ENCODE results near the gene MED13L. TPM values are rescaled to one million over a fixed set of nuclear protein-coding genes. Genes with fewer than 3 reads are reported as not detected.

Gene MED13L
- total RNA-seq, 5 donors from 2014 or later (not counting 1 experiment from before 2014, with no cell fraction given): 126 to 216 (median 133) TPM

DNA sequence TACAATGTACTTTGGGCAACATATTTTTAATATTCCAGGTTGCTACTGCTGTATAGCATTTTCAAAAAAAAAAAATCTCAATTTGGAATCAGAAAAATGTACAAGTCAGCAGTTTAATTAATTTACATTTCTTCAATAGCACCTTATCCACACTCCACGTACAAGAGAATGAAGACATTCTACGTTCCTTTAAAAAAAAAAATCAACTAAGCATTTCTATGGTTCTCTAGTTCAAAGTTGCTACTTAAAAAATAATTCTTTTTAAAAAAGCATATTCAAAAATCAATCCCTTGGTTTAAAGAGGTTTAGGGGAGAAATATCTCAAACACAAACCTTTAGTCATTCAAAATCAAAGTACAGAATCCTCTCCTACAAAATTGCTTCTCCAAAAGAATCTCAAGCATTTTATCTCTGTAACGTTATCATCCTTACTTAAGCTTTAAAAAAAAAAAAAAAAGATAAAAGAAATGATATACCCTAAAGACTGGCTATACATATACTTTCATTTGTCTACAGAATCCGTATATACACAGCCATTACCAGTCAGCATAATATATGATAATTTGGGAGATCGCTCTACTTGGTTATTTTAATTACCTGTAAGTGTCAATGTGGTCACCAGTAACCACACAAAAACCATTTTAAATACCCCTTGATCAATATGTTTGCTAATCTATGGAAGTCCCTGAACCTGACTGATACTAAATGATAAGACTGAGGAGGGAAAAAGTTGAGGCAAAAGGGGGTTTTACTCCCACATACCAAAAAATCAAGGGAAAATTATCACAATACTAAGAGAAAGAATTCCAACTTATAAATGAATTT lies 2.7 kb downstream of the MED13L start:
- POLR2A ChIA-PET: interaction anchor here in 1 of 2 donors (0.6 kb wide), 3 partner anchors 10 to 162 kb away, joined by 4 to 5 read pairs (median 4); no protein-coding TSS in a partner anchor
- Histone ChIP-seq H3K27me3 (replicated peaks in 1 of 2; ENCODE audit: control insufficient read depth in 2 of 2, extremely low read depth in 1 of 2, insufficient read depth in 2 of 2, low read length in 1 of 2) (no peaks in the 10 kb centered on the region), H3K9me3 (no peaks in the 10 kb centered on the region), H3K4me3 (ENCODE audit: control insufficient read depth in 1 of 2, extremely low read depth in 1 of 2, low read length in 1 of 2) (peak overlapping the region in 1 of 2 donors; percentile 92), H3K36me3 (ENCODE audit: control insufficient read depth in 2 of 2, extremely low read depth in 1 of 2, insufficient read depth in 1 of 2, low read length in 1 of 2) (no peaks in the 10 kb centered on the region), H3K27ac (ENCODE audit: low read length) (no peak overlapping the region), H3K4me1 (ENCODE audit: control insufficient read depth in 1 of 2, extremely low read depth in 1 of 2, insufficient read depth in 2 of 2, low read length in 2 of 2) (peaks cover 18 to 27% of the 10 kb centered on the region in 2 experiments)
- ATAC-seq (replicated peaks in 1 of 4) (no peak), DNase-seq (no peak)
- Mint-ChIP-seq H3K4me3 (peak overlapping the region; percentile 94 to 98 (median 97)), H3K27ac (no peak overlapping the region), H3K27me3 (peaks cover 0 to 2% of the 10 kb centered on the region in 2 donors), H3K9me3 (no peaks in the 10 kb centered on the region), H3K4me1 (peaks cover 40 to 51% (median 46%) of the 10 kb centered on the region in 3 donors), H3K36me3 (peaks cover 3% of the 10 kb centered on the region)
- no CpG with 5 or more reads among the region's 5 CpGs for WGBS (ENCODE audit: insufficient coverage)
- CTCF ChIA-PET: interaction anchor here (0.5 to 0.6 kb wide), 3 partner anchors 17 to 103 kb away, joined by 3 read pairs; no protein-coding TSS in a partner anchor

DNA sequence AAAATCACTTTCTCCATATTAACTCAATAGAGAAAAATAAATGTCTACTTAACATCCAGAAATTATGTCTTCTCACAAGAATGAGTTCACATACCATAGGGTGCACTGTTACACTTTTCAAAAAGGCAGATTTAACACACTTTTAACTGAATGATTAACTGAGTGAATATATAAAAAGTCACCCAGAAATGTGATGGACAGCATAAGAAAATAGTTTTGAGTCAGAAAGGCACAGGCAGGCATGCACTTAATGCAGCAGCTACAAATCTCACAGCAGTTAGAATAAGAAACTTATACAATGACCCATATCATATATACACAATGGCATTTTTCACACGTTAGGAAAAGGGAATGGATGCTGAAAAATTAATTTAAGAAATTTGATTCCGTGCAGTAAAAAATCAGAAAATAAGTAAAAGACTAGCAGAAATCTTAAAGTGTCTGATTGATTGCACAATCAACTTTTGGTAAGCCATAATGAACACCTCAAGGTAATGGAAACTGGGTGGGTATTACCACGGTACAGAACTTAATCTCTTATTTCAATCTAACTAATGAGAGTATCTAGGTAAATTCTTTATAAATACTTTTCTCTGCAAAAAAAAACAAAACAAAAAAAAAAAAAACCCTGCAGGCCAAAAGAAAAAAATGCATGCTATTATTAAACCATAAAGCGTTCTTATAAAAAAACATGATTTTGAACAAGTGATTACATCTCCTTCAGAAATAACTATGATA lies 3.5 kb downstream of the MED13L start:
- Histone ChIP-seq H3K9me3 (no peaks in the 10 kb centered on the region), H3K4me3 (ENCODE audit: control insufficient read depth in 1 of 2, extremely low read depth in 1 of 2, low read length in 1 of 2) (no peak overlapping the region), H3K4me1 (ENCODE audit: control insufficient read depth in 1 of 2, extremely low read depth in 1 of 2, insufficient read depth in 2 of 2, low read length in 2 of 2) (peaks cover 18 to 27% of the 10 kb centered on the region in 2 experiments), H3K27me3 (replicated peaks in 1 of 2; ENCODE audit: control insufficient read depth in 2 of 2, extremely low read depth in 1 of 2, insufficient read depth in 2 of 2, low read length in 1 of 2) (no peaks in the 10 kb centered on the region), H3K36me3 (ENCODE audit: control insufficient read depth in 2 of 2, extremely low read depth in 1 of 2, insufficient read depth in 1 of 2, low read length in 1 of 2) (no peaks in the 10 kb centered on the region), H3K27ac (ENCODE audit: low read length) (no peak overlapping the region)
- peak overlapping the region; percentile 13 to 97 (median 94) for H3K4me3 Mint-ChIP-seq
- H3K4me1 Mint-ChIP-seq: peaks cover 48 to 58% (median 53%) of the 10 kb centered on the region in 3 donors
- no CpG with 5 or more reads among the region's 4 CpGs for WGBS (ENCODE audit: insufficient coverage)
- CTCF ChIA-PET: interaction anchor here (0.5 to 0.6 kb wide), 3 partner anchors 16 to 102 kb away, joined by 3 read pairs; no protein-coding TSS in a partner anchor
- ATAC-seq (replicated peaks in 1 of 4): no peak
- H3K36me3 Mint-ChIP-seq: peaks cover 3% of the 10 kb centered on the region
- DNase-seq: no peak
- H3K27me3 Mint-ChIP-seq: peaks cover 0 to 2% of the 10 kb centered on the region in 2 donors
- POLR2A ChIA-PET: interaction anchor here in 1 of 2 donors (0.6 kb wide), 3 partner anchors 11 to 161 kb away, joined by 4 to 5 read pairs (median 4); no protein-coding TSS in a partner anchor
- no peak overlapping the region for H3K27ac Mint-ChIP-seq
- H3K9me3 Mint-ChIP-seq: no peaks in the 10 kb centered on the region

DNA sequence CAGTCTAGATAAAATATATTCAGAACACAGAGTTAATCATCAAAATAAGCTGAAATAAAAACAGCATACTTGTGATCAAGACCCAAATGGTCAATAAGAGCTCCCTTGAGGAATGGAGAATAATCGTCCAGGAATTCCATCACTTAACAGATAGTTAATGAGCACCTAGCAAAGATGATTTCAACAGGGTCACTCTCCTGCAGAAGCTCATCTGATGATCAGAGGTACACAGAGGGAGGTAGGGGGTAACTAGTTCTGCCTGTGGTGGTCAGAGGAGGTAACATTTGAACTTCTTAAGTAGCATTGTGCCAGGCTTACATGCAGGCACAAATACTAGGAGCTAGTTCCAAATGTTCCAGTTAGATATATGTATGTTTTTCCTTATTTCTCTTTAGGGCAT lies 9.5 kb downstream of the MED13L start:
- Mint-ChIP-seq H3K9me3 (no peaks in the 10 kb centered on the region), H3K27ac (no peak overlapping the region), H3K4me3 (no peak overlapping the region), H3K4me1 (peaks cover 26 to 38% (median 32%) of the 10 kb centered on the region in 3 donors), H3K27me3 (no peaks in the 10 kb centered on the region), H3K36me3 (peaks cover 3% of the 10 kb centered on the region)
- WGBS (ENCODE audit: insufficient coverage): no CpG with 5 or more reads among the region's 1 CpG
- ATAC-seq (replicated peaks in 1 of 4) (no peak), DNase-seq (no peak)
- H3K36me3 ChIP-seq (ENCODE audit: control insufficient read depth in 2 of 2, extremely low read depth in 1 of 2, insufficient read depth in 1 of 2, low read length in 1 of 2): no peaks in the 10 kb centered on the region
- ChIA-PET POLR2A (interaction anchor here in 1 of 2 donors (0.5 kb wide), 1 partner anchor 62 kb away, joined by 3 read pairs; no protein-coding TSS in a partner anchor), CTCF (interaction anchor here in 1 of 2 donors (1.4 to 1.5 kb wide), 2 partner anchors 8 to 26 kb away, joined by 5 to 6 read pairs; no protein-coding TSS in a partner anchor)
- H3K27ac ChIP-seq (ENCODE audit: low read length): no peak overlapping the region
- H3K9me3 ChIP-seq: no peaks in the 10 kb centered on the region
- H3K4me1 ChIP-seq (ENCODE audit: control insufficient read depth in 1 of 2, extremely low read depth in 1 of 2, insufficient read depth in 2 of 2, low read length in 2 of 2): peaks cover 21 to 36% of the 10 kb centered on the region in 2 experiments
- no peak overlapping the region for H3K4me3 ChIP-seq (ENCODE audit: control insufficient read depth in 1 of 2, extremely low read depth in 1 of 2, low read length in 1 of 2)
- H3K27me3 ChIP-seq (replicated peaks in 1 of 2; ENCODE audit: control insufficient read depth in 2 of 2, extremely low read depth in 1 of 2, insufficient read depth in 2 of 2, low read length in 1 of 2): no peaks in the 10 kb centered on the region

DNA sequence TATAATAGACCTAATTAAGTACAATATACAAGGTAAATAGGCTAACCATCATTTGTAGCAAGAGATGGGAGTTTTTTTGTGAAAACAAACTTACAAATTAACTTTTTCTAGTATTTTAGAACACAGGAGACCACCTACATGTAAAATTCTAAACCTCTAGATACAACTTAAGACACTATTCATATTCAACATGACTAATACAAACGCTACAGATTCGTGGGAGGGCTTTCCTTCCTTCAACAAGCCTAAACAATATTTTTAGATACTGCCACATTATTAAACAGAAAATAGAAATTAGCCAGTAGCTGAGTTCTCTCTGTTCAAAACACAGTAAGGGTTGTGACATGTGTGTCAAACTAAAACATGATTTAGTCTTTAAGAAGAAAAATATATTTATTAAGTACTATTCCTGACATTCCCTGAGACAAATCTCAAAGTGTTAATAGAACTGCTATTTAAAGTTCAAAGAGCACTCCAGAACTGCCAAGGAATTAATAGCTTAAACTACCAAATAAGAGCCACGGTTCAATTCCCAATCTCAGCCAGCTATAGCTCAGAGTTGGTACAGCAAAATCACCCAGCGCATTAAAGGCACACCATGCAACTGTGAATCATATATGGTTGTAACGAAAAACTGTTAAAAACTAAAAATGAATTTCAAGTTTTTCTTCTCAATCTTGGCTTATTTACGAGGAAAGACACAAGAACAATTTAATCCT lies 10.7 kb downstream of the MED13L start:
- CTCF ChIA-PET: interaction anchor here in 1 of 2 donors (0.8 to 1.5 kb wide), 3 partner anchors 9 to 25 kb away, joined by 3 to 6 read pairs (median 5); no protein-coding TSS in a partner anchor
- Mint-ChIP-seq H3K27me3 (no peaks in the 10 kb centered on the region), H3K4me3 (no peak overlapping the region), H3K27ac (no peak overlapping the region), H3K36me3 (peaks cover 3% of the 10 kb centered on the region), H3K9me3 (no peaks in the 10 kb centered on the region), H3K4me1 (peaks cover 30 to 41% (median 34%) of the 10 kb centered on the region in 3 donors)
- H3K4me3 ChIP-seq (ENCODE audit: control insufficient read depth in 1 of 2, extremely low read depth in 1 of 2, low read length in 1 of 2): no peak overlapping the region
- H3K27me3 ChIP-seq (replicated peaks in 1 of 2; ENCODE audit: control insufficient read depth in 2 of 2, extremely low read depth in 1 of 2, insufficient read depth in 2 of 2, low read length in 1 of 2): no peaks in the 10 kb centered on the region
- ATAC-seq (replicated peaks in 1 of 4): no peak
- WGBS (ENCODE audit: insufficient coverage): 73% methylated on average over 3 of the region's 6 CpGs
- DNase-seq: no peak
- peaks cover 16 to 39% of the 10 kb centered on the region in 2 experiments for H3K4me1 ChIP-seq (ENCODE audit: control insufficient read depth in 1 of 2, extremely low read depth in 1 of 2, insufficient read depth in 2 of 2, low read length in 2 of 2)
- H3K36me3 ChIP-seq (ENCODE audit: control insufficient read depth in 2 of 2, extremely low read depth in 1 of 2, insufficient read depth in 1 of 2, low read length in 1 of 2): no peaks in the 10 kb centered on the region
- POLR2A ChIA-PET: interaction anchor here in 1 of 2 donors (0.5 to 1.0 kb wide), 2 partner anchors 9 to 11 kb away, joined by 3 to 4 read pairs; partner anchors contain the start of gene MED13L
- H3K27ac ChIP-seq (ENCODE audit: low read length): no peak overlapping the region
- no peaks in the 10 kb centered on the region for H3K9me3 ChIP-seq

DNA sequence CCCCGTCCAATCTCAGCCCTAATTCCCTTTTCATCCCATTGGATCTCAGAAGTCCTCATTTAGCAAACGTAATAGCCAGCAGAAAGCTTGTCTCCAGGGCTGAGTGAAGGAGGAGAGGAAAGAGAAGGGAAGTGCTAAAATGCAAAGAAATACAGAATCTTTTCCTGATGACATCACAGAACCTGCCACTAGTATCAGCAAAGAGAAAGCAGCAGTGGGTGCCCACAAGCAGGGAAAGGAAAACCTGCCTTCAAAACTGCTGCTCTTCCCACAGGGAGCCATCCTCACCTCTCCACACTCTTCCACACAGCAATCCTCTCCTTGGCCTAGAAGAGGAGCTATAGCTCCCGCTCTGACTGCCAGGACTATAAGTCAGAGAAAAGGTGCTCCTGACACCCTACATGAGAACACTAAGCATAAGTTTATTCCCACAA lies 11.3 kb downstream of the MED13L start:
- Mint-ChIP-seq H3K27me3 (no peaks in the 10 kb centered on the region), H3K4me3 (no peak overlapping the region), H3K4me1 (peaks cover 33 to 40% (median 39%) of the 10 kb centered on the region in 3 donors), H3K27ac (no peak overlapping the region), H3K36me3 (no peaks in the 10 kb centered on the region), H3K9me3 (no peaks in the 10 kb centered on the region)
- H3K27me3 ChIP-seq (replicated peaks in 1 of 2; ENCODE audit: control insufficient read depth in 2 of 2, extremely low read depth in 1 of 2, insufficient read depth in 2 of 2, low read length in 1 of 2): no peaks in the 10 kb centered on the region
- H3K27ac ChIP-seq (ENCODE audit: low read length): no peak overlapping the region
- POLR2A ChIA-PET: interaction anchor here in 1 of 2 donors (0.5 to 1.0 kb wide), 4 partner anchors 10 to 310 kb away, joined by 3 to 4 read pairs (median 4); partner anchors contain the start of gene MED13L
- no peaks in the 10 kb centered on the region for H3K36me3 ChIP-seq (ENCODE audit: control insufficient read depth in 2 of 2, extremely low read depth in 1 of 2, insufficient read depth in 1 of 2, low read length in 1 of 2)
- ATAC-seq (replicated peaks in 1 of 4): no peak
- WGBS (ENCODE audit: insufficient coverage): no CpG with 5 or more reads among the region's 3 CpGs
- CTCF ChIA-PET: interaction anchor here in 1 of 2 donors (0.8 to 1.5 kb wide), 2 partner anchors 9 to 10 kb away, joined by 3 to 6 read pairs; no protein-coding TSS in a partner anchor
- no peak for DNase-seq
- H3K4me1 ChIP-seq (ENCODE audit: control insufficient read depth in 1 of 2, extremely low read depth in 1 of 2, insufficient read depth in 2 of 2, low read length in 2 of 2): peaks cover 18 to 45% of the 10 kb centered on the region in 2 experiments
- H3K4me3 ChIP-seq (ENCODE audit: control insufficient read depth in 1 of 2, extremely low read depth in 1 of 2, low read length in 1 of 2): no peak overlapping the region
- H3K9me3 ChIP-seq: no peaks in the 10 kb centered on the region

All from T-cell (primary cell).